HL-60/S4 treated with retinoic acid at 250 ng/mL for 4 days and 3 days (cell line): Measurements from ENCODE around the gene TIMM17B.
"Not testable (repeated sequence)": the region's sequence is repeated elsewhere in the genome, so short reads cannot be mapped to it uniquely, and the experiment has no call there.

Source experiments
- in situ Hi-C: fragments of 300-500 bp; cut with MboI; formaldehyde crosslinking; loops from 2 replicates; pipeline ENCODE4 v1.7.0; 2022; ENCODE audit warnings: low sequenced_read_pairs

TIMM17B gene

GRCh38 chrX:48897157-48897624 is 377 bp downstream of the TIMM17B start:
- in situ Hi-C loops, result no loop called here

GRCh38 chrX:48896611-48897011 is 957 bp downstream of the TIMM17B start:
- in situ Hi-C loops, result no loop called here

- in situ Hi-C loops, result no loop called here
Measured at GRCh38 chrX:48894891-48895290, 2.7 kb downstream of the TIMM17B start.

GRCh38 chrX:48893556-48894348 is 3.8 kb downstream of the TIMM17B start:
- in situ Hi-C loops, result no loop called here

- in situ Hi-C loops, result no loop called here
Measured at GRCh38 chrX:48892896-48893295, 4.7 kb downstream of the TIMM17B start.

- in situ Hi-C loops, result no loop called here
Measured at GRCh38 chrX:48891402-48892288, 5.9 kb downstream of the TIMM17B start.

- in situ Hi-C loops, result no loop called here
Measured at GRCh38 chrX:48890934-48891401, 6.6 kb downstream of the TIMM17B start.

GRCh38 chrX:48890296-48890925 is 7.2 kb downstream of the TIMM17B start:
- in situ Hi-C loops, result no loop called here

GRCh38 chrX:48886586-48886985 is 11.0 kb downstream of the TIMM17B start:
- in situ Hi-C loops, result not testable (repeated sequence)

GRCh38 chrX:48883729-48884128 is 13.8 kb downstream of the TIMM17B start:
- in situ Hi-C loops, result no loop called here

GRCh38 chrX:48876944-48877343 is 20.6 kb downstream of the TIMM17B start:
- in situ Hi-C loops, result not testable (repeated sequence)

- in situ Hi-C loops, result not testable (repeated sequence)
Measured at GRCh38 chrX:48872017-48872416, 25.6 kb downstream of the TIMM17B start.

- in situ Hi-C loops, result no loop called here
Measured at GRCh38 chrX:48864210-48864609, 33.4 kb downstream of the TIMM17B start.

- in situ Hi-C loops, result no loop called here
Measured at GRCh38 chrX:48854898-48855297, 42.7 kb downstream of the TIMM17B start.

GRCh38 chrX:48854121-48854804 is 43.3 kb downstream of the TIMM17B start:
- in situ Hi-C loops, result not testable (repeated sequence)

GRCh38 chrX:48853494-48853893 is 44.1 kb downstream of the TIMM17B start:
- in situ Hi-C loops, result not testable (repeated sequence)

GRCh38 chrX:48852857-48853256 is 44.7 kb downstream of the TIMM17B start:
- in situ Hi-C loops, result no loop called here

GRCh38 chrX:48848847-48849246 is 48.7 kb downstream of the TIMM17B start:
- in situ Hi-C loops, result no loop called here
